GM12801 (cell line): ENCODE results near the gene SYT14.

Experiments used
- CTCF ChIP-seq: IDR thresholded peaks from one replicate; pipeline ENCODE4 v1.5.1; 2011; ENCODE audit warnings: control low read depth; ENCODE audit not compliant: insufficient read length; ENCODE audit errors: extremely low read depth

SYT14 gene

GRCh38 chr1:210053126-210053525 is 115.1 kb downstream of the SYT14 start:
- TF ChIP-seq CTCF, result no peak

- TF ChIP-seq CTCF, result no peak
Observed at GRCh38 chr1:210057593-210057992, 119.6 kb downstream of the SYT14 start.

DNA sequence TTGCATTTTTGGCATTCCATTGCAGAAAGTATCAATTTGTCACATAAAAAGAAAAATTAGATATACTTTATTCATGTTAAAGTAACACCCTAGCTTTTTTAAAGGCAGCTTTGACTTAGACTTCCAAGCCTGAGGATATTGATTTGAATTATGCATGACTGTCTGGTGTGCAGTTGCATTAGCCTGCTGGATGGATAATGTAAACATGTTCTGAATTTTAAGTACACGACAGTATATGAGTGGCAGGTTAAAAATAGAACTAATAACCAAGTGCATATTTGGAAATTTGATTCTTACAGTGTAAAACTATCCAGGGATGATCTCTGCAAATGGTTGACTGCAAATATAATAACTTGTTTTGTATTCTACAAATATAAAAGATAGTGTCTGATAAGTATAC is 124.0 kb downstream of the SYT14 start:
- TF ChIP-seq CTCF, result no peak

DNA sequence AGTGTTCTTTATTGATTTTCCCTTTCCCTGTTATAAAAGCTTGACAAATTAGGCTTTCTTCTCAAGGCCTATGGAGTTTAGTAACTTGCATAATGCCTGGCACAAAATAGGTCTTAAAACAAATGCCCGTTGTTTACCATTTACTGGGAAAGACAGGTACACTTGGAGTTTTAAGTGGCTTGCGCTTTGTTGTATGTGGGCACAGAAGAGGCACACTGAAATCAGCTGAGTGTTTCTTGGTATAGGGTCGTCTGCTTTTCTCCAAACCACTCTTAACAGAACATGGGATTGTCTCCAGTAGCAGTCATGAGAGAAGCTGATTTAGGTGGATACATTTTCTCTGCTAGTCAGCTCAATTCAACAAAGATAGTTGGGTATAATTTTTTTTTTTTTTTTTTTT is 132.5 kb downstream of the SYT14 start:
- TF ChIP-seq CTCF, result no peak

DNA sequence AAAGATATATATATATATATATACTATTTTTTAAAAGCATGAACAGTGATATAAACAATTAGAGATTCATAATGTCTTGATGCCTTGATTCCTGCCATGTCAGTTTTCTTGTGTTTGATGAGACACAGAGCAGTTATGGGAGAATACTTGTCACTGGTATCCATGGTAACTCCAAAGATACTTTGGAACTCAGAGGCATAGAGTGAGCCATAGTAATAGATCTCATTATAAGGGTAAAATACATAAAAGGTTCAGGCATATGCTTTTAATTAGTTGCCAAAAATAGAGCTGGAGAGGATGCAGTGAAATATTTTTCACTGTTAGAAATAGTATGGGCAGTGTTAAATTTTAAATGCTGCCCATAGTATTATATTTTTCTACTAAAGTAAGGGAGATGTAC is 134.1 kb downstream of the SYT14 start:
- no peak for TF ChIP-seq CTCF

- TF ChIP-seq CTCF, result no peak
Observed at GRCh38 chr1:210072896-210073504, 135.0 kb downstream of the SYT14 start.

- no peak for TF ChIP-seq CTCF
Observed at GRCh38 chr1:210074904-210075303, 136.9 kb downstream of the SYT14 start.
